GM21528 (cell line): Measurements from ENCODE around the gene CDH23.

Experiments
- ATAC-seq: cut with Tn5 transposase; IDR thresholded peaks from one replicate; pipeline ENCODE4 v1.9.1; 2021; ENCODE audit warnings: mild to moderate bottlenecking, moderate library complexity; ENCODE audit not compliant: unreplicated experiment, low FRiP score

The CDH23 gene

DNA sequence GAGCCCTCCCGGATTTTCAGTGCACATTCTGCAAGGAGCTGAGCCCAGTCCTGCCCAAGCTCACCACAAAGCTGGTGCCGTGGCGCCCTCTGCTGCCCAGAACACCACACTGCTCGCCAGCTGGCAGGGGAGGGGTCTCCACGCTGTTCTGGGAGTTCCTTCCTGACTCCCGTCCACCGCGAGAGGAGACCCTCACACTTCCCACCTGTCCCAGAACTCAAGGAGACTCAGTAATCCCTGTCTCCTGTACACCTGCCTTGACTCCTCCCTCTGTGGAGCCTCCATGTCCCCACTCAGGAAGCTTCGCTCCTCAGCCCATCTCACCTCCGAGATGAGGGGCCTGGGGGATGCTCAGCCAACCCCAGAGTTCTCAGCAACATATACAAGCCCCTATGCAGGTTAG lies 311.6 kb downstream of the CDH23 start:
- ATAC-seq: no peak

DNA sequence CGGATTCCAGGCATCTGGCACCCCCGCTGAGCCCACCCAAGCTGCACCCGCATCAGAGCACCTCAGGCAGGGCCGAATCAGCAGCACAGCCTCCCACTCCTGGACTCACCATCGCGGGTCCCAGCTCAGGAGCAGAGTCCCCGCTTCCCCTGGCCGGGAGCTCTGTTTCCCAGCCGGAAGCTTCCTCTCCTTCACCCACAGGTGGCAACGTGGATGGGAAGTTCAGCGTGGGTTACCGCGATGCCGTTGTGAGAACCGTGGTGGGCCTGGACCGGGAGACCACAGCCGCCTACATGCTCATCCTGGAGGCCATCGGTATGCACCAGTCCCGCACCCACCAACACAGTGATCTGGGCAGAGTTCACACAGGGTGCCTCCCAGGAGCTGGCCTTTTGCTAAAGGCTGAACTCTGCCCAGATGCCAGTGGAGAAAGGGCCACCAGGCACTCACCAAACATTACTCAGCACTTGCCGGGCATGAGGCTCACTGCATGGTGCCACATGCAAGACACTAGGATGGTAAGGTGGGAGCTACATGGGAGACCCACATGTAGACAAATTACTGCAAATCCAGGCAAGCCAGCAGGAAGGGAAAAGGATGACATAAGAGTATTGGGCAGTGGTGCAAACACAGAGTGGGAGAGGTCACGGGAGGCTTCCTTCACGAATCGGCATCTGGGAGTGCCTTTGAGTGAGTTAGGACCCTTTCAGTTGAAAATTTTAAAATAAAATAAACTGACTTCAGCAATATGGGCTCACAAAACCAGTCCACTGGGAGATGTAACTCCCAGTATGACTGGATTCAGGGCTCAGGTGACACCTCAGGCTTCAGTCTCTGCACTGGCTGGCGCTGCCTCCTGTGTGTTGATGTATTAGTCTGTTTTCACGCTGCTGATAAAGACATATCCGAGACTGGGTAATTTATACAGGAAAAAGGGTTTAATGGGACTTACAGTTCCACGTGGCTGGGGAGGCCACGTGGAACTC lies 312.5 kb downstream of the CDH23 start:
- no peak for ATAC-seq

DNA sequence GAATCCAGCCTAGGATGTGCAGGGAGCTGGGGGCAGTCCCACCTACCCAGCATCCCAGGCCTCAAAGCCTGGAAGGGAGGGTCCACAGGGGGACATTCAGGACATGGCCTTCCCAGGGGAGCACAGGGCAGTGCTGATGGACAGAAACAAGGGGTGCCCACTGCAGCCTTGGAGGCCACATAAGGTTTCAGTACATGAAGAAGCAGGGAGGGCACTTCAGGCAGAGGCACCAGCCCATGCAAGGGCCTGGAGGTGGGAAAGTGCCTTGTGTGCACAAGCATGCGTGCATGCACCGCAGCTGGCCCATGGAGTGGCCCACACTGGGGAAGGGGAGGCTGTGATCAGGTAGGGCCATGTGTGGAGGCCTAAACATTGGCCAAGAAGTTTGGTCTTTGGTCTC lies 313.8 kb downstream of the CDH23 start:
- no peak for ATAC-seq

GRCh38 chr10:71711052-71711623 lies 314.4 kb downstream of the CDH23 start:
- no peak for ATAC-seq

DNA sequence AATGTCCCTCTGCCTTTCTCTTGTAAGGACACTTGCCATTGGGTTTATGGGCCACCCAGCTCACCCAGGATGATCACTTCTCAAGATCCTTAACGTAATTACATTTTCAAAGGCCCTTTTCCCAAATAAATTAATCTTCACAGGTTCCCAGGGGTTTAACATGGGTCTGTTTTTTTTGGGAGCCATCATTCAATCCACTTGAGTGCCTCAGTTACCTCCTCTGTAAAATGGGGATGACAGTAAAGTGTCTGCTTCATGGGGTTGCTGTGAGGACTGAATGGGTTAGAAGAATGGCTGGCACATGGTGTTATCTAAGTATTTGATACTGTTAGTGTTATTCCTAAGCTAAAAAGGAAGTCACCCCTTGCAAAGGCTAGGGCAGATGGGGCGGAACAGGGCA lies 315.4 kb downstream of the CDH23 start:
- no peak for ATAC-seq

DNA sequence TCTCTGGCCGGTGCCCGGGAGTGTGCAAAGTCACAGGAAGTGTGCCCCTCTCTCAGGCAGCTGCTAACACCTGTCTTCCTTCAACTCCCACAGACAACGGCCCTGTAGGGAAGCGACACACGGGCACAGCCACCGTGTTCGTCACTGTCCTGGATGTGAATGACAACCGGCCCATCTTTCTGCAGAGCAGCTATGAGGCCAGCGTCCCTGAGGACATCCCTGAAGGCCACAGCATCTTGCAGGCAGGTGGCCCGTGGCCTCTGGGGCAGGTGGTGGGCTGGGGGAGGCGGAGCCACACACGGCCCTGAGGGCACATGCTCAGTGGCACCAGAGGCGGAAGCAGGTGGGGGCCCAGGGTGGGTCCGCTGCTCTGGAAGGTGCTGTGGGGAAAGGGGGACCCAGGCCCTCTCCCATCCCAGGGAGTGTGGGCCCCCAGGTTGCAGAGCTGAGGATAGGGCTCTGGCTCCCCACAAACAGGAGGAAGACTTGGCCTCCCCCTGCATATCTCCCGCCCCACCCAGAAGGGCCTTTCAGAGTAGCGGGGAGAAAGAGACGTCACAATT lies 315.9 kb downstream of the CDH23 start:
- no peak for ATAC-seq

DNA sequence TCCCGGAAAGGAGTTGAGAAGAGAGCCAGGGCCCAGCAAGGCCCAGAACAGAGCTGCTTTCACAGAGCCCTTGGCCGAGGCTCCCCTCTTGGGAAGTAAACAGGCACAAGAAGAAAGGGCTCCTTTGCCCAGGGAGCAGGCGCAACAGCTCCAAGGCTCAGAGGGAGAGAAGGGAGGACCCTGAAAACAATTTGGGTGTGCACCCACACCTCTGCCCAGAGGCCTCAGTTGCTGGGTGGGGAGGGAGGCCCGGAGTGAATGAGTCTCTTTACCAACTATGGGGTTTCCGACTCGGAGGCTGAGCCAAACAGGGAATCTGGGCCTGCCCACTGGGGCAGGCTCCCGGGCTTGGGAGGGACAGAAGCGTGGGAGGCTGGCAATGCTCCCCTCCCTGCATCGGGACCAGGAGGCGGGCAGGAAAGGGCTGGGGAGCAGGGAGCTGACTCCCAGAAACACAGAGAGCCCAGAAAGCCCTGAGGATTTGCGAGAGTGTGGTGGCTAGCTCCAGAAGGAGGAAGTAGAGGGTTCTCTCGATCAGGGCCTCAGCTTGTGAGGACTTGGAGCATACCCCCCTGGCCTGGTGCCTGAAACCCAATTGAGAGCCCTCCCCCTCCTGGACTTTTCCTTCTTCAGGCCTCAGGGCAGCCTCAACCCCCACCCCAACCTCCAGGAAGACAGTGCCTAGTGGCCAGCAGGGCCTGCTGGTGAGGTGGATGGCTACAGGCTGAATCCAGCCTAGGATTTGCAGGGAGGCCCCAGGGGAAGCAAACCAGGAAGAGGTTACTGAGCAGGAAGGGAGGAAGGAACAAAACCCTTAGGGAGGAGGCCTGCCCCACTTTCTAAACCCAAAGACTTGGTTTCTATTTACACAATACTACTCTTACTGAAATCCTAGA lies 316.7 kb downstream of the CDH23 start:
- ATAC-seq: no peak

GRCh38 chr10:71714031-71714410 lies 317.3 kb downstream of the CDH23 start:
- no peak for ATAC-seq

GRCh38 chr10:71714592-71714991 lies 317.9 kb downstream of the CDH23 start:
- no peak for ATAC-seq

- ATAC-seq: no peak
These were observed 318.3 kb downstream of the CDH23 start for GRCh38 chr10:71715026-71715425.

GRCh38 chr10:71715860-71716259 lies 319.1 kb downstream of the CDH23 start:
- ATAC-seq: no peak

GRCh38 chr10:71716426-71716825 lies 319.7 kb downstream of the CDH23 start:
- ATAC-seq: no peak

- ATAC-seq: no peak
These were observed 320.3 kb downstream of the CDH23 start for GRCh38 chr10:71717056-71717455.

DNA sequence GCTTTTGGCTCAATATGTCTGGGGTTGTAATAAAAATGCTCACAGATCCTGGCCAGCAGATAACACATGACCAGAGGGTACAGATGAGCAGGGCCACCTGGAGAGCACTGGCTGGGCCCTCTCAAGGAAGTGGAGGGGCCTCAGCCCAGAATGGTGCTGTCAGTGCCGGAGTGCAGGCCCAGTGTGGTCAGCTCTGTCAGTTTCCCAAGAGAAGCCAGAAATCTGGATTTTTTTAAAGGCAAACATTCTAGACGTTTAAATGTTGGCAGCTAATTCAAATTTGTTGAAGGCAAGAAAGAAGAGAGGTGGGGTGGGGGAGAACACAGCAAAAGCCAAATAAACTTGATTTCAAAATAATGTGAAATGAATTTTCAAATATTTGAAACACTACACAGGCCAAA lies 320.8 kb downstream of the CDH23 start:
- ATAC-seq: no peak

DNA sequence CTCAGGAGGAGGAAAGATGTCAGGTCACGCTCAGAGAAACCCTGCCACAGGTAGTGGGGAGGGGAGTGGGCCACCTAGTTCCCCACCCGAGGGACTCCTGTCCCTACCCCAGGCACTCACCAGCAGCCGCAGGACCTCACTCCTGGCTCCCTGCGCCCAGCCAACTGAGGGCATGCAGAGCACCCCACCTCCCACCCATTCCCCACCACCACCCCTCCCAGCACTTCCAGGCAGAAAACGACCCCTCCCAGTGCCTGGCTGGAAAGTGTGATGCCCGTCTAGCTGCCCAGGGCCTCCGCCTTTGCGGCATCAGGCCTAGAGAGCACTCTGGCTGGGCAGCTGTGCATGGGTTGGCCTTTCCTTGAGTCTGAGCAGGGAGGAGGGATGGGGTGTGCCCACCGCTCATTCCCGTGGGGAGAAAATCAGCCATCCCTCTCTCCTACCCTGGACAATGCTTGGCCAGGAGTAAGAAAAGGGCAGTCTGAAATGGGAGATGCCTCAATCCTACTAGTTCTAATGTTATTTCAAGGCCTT lies 321.5 kb downstream of the CDH23 start:
- ATAC-seq: no peak

GRCh38 chr10:71719042-71719441 lies 322.3 kb downstream of the CDH23 start:
- ATAC-seq: no peak

GRCh38 chr10:71719464-71720201 lies 322.9 kb downstream of the CDH23 start, which contains the start of gene C10orf105:
TSS of gene C10orf105 (minus strand) at chr10:71719778. CDS start at chr10:71716337, 3,441 bp downstream.
- no peak for ATAC-seq

DNA sequence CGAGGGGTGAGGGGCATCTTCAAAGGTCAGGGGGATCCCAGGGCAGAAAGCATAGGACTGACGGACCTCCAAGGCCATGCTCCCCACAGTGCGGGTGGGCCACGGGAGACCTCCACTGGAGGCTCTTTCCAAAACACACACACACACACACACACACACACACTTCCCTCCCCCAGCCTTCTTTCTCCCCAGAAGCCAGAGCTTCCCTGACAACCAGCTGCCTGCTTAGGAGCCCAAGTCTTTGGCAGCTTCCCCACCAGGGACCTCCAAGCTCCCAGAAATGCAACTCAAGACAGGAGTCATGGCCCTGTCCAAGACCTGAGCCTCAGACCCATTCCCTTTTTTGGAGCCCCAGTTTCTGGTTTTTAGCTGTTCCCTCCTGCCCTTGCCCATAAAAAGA lies 323.6 kb downstream of the CDH23 start:
- ATAC-seq: no peak

DNA sequence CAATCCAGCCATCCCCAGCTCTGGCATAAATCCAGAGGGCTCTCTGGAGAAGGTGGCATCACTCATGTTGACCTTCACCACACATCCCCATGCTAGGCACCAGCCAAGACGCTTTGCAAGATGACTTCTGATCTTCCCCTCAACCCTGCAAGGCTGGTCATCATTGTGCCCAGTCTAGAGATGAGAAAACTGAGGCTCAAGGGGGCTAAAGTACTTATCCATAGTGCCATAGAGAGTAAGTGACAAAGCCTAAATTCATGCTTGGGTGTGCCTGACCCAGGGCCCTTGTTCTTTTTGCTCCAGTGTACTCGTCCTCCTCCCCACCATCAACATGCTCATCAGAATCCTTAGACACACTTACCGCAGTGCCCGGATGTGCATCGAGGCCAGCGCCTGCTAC lies 324.6 kb downstream of the CDH23 start:
- no peak for ATAC-seq

GRCh38 chr10:71722849-71723248 lies 326.1 kb downstream of the CDH23 start:
- no peak for ATAC-seq
